ENCODE measurements around the gene SLC2A13. TPM values are rescaled to one million over a fixed set of nuclear protein-coding genes. Genes with fewer than 3 reads are reported as not detected.

SLC2A13 gene
- total and polyA plus RNA-seq, 4 donors = 1.9 to 20.2 (median 6.9) TPM

- Histone ChIP-seq H3K9ac (ENCODE audit: low read depth in 1 of 2, low read length in 2 of 2) (no peak overlapping the region), H3K27me3 (ENCODE audit: control insufficient read depth in 4 of 4, insufficient read depth in 4 of 4, low read length in 3 of 4) (no peaks in the 10 kb centered on the region), H3K27ac (ENCODE audit: low read depth in 1 of 2, low read length in 2 of 2) (no peak overlapping the region), H3K4me1 (ENCODE audit: control insufficient read depth in 4 of 4, insufficient read depth in 4 of 4, low read length in 3 of 4) (peaks cover 0 to 13% (median 6%) of the 10 kb centered on the region in 4 donors), H3K4me3 (ENCODE audit: low read depth in 1 of 3, low read length in 3 of 3) (no peak overlapping the region), H3K36me3 (ENCODE audit: control insufficient read depth in 4 of 4, insufficient read depth in 3 of 4, low read depth in 1 of 4, low read length in 3 of 4) (no peaks in the 10 kb centered on the region), H3K9me3 (ENCODE audit: control insufficient read depth in 4 of 4, low read length in 3 of 4) (no peaks in the 10 kb centered on the region)
- TF ChIP-seq EGR1 (IDR thresholded peaks at IDR 0.05; ENCODE audit: low read depth in 2 of 2) (no peak), CTCF (IDR thresholded peaks at IDR 0.05; ENCODE audit: low read depth, low read length, missing input control) (no peak), JUND (IDR thresholded peaks at IDR 0.05) (no peak), GABPA (IDR thresholded peaks at IDR 0.05 in 1 of 2, conservative IDR thresholded peaks at IDR 0.05 in 1 of 2) (no peak), HNF4A (conservative IDR thresholded peaks at IDR 0.05) (no peak), RXRA (IDR thresholded peaks at IDR 0.05) (no peak), HNF4G (IDR thresholded peaks at IDR 0.05) (no peak), ZBTB33 (IDR thresholded peaks at IDR 0.05) (no peak), ATF3 (IDR thresholded peaks at IDR 0.05) (no peak), NR2F2 (IDR thresholded peaks at IDR 0.05) (no peak), REST (IDR thresholded peaks at IDR 0.05) (no peak), MAX (IDR thresholded peaks at IDR 0.05) (no peak)
- WGBS = 98% methylated on average over 1 of the region's 1 CpG
- no peak for DNase-seq (ENCODE audit: low spot score)
Measured at GRCh38 chr12:39887856-39888255, 218.0 kb downstream of the SLC2A13 start.

GRCh38 chr12:39886106-39886505 is 219.8 kb downstream of the SLC2A13 start:
- Histone ChIP-seq H3K36me3 (ENCODE audit: control insufficient read depth in 4 of 4, insufficient read depth in 3 of 4, low read depth in 1 of 4, low read length in 3 of 4) (no peaks in the 10 kb centered on the region), H3K27me3 (ENCODE audit: control insufficient read depth in 4 of 4, insufficient read depth in 4 of 4, low read length in 3 of 4) (no peaks in the 10 kb centered on the region), H3K27ac (ENCODE audit: low read depth in 1 of 2, low read length in 2 of 2) (no peak overlapping the region), H3K4me1 (ENCODE audit: control insufficient read depth in 4 of 4, insufficient read depth in 4 of 4, low read length in 3 of 4) (peaks cover 0 to 5% (median 0%) of the 10 kb centered on the region in 4 donors), H3K4me3 (ENCODE audit: low read depth in 1 of 3, low read length in 3 of 3) (no peak overlapping the region), H3K9me3 (ENCODE audit: control insufficient read depth in 4 of 4, low read length in 3 of 4) (no peaks in the 10 kb centered on the region), H3K9ac (ENCODE audit: low read depth in 1 of 2, low read length in 2 of 2) (no peak overlapping the region)
- DNase-seq (ENCODE audit: low spot score) = no peak
- WGBS = 85% methylated on average over 3 of the region's 3 CpGs
- no peak for TF ChIP-seq NR2F2 (IDR thresholded peaks at IDR 0.05)
- no peak for TF ChIP-seq FOXA2 (IDR thresholded peaks at IDR 0.05)
- TF ChIP-seq MAX (IDR thresholded peaks at IDR 0.05) = no peak
- no peak for TF ChIP-seq HNF4A (conservative IDR thresholded peaks at IDR 0.05)
- no peak for TF ChIP-seq SP1 (IDR thresholded peaks at IDR 0.05)
- TF ChIP-seq RXRA (IDR thresholded peaks at IDR 0.05) = no peak
- TF ChIP-seq JUND (IDR thresholded peaks at IDR 0.05) = no peak
- TF ChIP-seq TAF1 (conservative IDR thresholded peaks at IDR 0.05) = no peak
- no peak for TF ChIP-seq FOXA1 (IDR thresholded peaks at IDR 0.05)
- no peak for TF ChIP-seq EGR1 (IDR thresholded peaks at IDR 0.05; ENCODE audit: low read depth in 2 of 2)
- TF ChIP-seq CTCF (IDR thresholded peaks at IDR 0.05; ENCODE audit: low read depth, low read length, missing input control) = no peak
- no peak for TF ChIP-seq GABPA (IDR thresholded peaks at IDR 0.05 in 1 of 2, conservative IDR thresholded peaks at IDR 0.05 in 1 of 2)
- TF ChIP-seq REST (IDR thresholded peaks at IDR 0.05) = no peak
- no peak for TF ChIP-seq YY1 (IDR thresholded peaks at IDR 0.05)
